Brain microvascular endothelial cell (primary cell): Measurements from ENCODE around the gene SIPA1L3.
A peak's percentile ranks its signal among the peaks of the same experiment; 100 is the strongest.

Experiments
- DNase-seq: peaks from one replicate; pipeline ENCODE4 v3.0.0-alpha.2; 2020
- H3K27ac ChIP-seq: fragments of 250-450 bp; sonication (Bioruptor Pico); 2 replicates; pipeline ENCODE4 v1.5.1; 2020; ENCODE audit warnings: mild to moderate bottlenecking, moderate library complexity
- H3K27me3 ChIP-seq: fragments of 250-450 bp; sonication (Bioruptor Pico); replicated peaks from 2 replicates; pipeline ENCODE4 v1.5.1; 2020; ENCODE audit warnings: mild to moderate bottlenecking
- H3K36me3 ChIP-seq: fragments of 250-450 bp; sonication (Bioruptor Pico); replicated peaks from 2 replicates; pipeline ENCODE4 v1.5.1; 2020; ENCODE audit warnings: mild to moderate bottlenecking
- H3K4me3 ChIP-seq: 2 replicates; pipeline ENCODE4 v1.5.1; 2011; ENCODE audit warnings: low read depth, mild to moderate bottlenecking, control low read depth, low read length, moderate library complexity
- in situ Hi-C: cut with HindIII; loops from 2 replicates; pipeline ENCODE4 v1.10.0; 2017; ENCODE audit warnings: low sequenced_read_pairs, low pct_ligation_motif_present
- TF ChIP-seq, protein P1 (sequence below): IDR thresholded peaks from 2 replicates; pipeline ENCODE4 v1.5.1; 2011; ENCODE audit warnings: low read depth, mild to moderate bottlenecking, moderate library complexity, low read length, control low read depth, inconsistent platforms; ENCODE audit errors: missing control alignments

SIPA1L3 gene

DNA sequence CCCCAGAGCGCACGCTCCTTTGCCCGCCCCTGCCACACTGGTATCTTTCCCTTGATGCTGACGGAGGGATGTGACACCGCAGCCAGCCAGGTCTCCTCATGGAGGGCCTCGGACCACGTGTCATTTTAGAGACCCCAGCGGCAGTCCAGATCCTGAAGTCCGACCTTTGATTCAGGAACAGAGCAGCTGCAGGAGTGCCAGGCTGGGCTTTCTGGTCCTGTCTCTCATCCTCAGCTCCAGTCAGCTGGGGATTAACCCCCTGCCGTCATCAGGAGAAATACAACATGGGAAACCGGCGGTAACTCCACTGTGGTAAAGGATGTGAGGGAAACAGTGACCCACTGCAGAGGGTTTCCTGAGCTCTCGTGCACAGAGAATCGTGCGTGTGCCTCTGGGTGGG, 140.6 kb downstream of the SIPA1L3 start:
- in situ Hi-C loops: no loop called here
- Histone ChIP-seq H3K27me3 (no peaks in the 10 kb centered on the region), H3K36me3 (peaks cover 3% of the 10 kb centered on the region), H3K4me3 (no peak overlapping the region), H3K27ac (peak overlapping the region; percentile 12)
- no peak for DNase-seq
- TF ChIP-seq, protein P1, sequence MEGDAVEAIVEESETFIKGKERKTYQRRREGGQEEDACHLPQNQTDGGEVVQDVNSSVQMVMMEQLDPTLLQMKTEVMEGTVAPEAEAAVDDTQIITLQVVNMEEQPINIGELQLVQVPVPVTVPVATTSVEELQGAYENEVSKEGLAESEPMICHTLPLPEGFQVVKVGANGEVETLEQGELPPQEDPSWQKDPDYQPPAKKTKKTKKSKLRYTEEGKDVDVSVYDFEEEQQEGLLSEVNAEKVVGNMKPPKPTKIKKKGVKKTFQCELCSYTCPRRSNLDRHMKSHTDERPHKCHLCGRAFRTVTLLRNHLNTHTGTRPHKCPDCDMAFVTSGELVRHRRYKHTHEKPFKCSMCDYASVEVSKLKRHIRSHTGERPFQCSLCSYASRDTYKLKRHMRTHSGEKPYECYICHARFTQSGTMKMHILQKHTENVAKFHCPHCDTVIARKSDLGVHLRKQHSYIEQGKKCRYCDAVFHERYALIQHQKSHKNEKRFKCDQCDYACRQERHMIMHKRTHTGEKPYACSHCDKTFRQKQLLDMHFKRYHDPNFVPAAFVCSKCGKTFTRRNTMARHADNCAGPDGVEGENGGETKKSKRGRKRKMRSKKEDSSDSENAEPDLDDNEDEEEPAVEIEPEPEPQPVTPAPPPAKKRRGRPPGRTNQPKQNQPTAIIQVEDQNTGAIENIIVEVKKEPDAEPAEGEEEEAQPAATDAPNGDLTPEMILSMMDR: no peak

DNA sequence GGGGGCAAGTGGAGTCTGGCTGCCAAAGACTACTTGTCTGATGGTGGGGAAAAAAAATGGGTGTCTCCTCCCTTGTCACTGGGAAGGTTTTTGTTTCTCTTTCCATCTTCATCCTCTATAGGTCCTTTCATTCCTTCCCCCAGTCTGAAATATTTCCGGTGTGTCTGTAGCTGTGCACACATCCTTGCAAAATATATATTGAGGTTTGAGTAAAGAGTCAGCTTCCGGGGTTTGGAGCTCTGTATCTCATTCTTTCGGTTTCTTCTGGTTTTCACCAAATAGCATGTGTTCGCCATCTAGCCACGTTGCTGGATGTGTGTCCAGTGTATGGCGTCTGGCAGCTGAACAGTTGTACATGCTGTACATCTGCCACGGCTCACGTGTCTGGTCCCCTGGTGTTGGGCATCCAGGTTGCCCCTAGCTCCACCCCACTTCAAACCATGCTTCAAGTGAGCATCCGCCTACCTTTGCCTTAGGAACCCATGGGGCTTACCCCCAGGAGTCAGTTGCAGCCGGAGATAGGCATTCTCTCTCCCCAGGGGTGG, 142.2 kb downstream of the SIPA1L3 start:
- Histone ChIP-seq H3K27me3 (no peaks in the 10 kb centered on the region), H3K27ac (peak overlapping the region; percentile 74), H3K4me3 (no peak overlapping the region), H3K36me3 (peaks cover 3% of the 10 kb centered on the region)
- TF ChIP-seq, protein P1: no peak
- DNase-seq: peak; percentile 59
- in situ Hi-C loops: no loop called here

DNA sequence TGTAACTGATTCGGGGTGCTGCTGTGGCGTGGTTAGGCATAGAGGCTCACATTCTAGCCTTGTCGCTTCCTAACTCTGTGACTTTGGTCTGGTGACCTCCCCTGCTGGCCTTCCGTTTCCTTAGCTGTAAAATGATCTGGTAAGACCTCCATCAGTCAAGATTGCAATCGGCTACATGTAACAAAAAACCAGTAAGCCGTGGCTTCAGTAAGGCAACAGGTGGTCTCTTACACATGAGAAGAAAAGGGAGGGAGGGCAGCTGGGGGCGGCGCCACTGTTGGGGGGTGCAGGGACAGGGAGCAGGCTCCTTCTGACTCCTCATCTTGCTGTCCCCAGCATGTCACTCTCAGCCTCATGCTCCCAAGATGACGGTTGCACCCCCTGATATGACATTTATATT, 148.0 kb downstream of the SIPA1L3 start:
- in situ Hi-C loops: no loop called here
- no peaks in the 10 kb centered on the region for H3K27me3 ChIP-seq
- TF ChIP-seq, protein P1: no peak
- H3K4me3 ChIP-seq: no peak overlapping the region
- H3K27ac ChIP-seq: no peak overlapping the region
- DNase-seq: no peak
- peaks cover 2% of the 10 kb centered on the region for H3K36me3 ChIP-seq

DNA sequence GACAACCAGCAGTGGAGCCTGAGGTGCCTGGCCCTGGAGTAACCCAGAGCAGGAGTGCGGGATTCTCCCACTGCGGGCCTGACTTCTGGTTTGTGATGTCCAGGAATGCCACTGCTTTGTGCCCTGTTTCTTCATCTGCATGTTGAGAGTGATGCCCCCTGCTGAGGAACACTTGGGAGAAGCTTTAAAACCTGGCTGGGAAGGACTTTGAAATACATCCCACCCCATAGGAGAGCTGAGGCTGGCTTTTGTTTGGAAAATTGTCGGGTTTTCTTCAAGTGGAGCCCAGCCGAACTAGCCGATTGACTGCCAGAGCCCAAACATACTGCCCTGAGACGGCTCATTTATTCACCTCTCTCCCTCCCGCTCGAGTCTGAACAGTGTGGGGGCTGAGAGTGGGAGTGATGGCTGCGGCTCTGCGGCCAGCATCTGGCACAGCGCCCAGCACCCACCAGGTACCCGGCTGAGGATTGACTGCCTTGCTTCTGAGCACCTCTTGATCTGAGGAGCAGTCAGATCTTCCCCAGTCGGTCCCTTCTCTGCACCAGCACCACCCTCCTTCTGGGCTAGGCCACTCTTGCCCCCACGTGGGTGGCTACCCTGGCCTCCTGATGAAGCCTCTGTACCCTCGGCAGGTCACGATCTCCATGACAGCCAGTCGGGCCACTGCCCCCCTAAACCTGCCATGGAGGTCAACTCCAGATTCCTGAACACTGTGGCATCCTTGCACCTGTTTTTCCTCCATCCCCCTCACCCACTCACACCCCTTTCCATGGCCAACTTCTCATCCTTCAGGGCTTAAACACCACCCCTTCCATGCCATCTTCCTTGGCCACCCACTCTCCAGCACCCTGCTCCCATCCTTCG, 148.9 kb downstream of the SIPA1L3 start:
- Histone ChIP-seq H3K27me3 (no peaks in the 10 kb centered on the region), H3K4me3 (no peak overlapping the region), H3K36me3 (peaks cover 2% of the 10 kb centered on the region), H3K27ac (no peak overlapping the region)
- in situ Hi-C loops: no loop called here
- DNase-seq: no peak
- TF ChIP-seq, protein P1: peak; percentile 17

DNA sequence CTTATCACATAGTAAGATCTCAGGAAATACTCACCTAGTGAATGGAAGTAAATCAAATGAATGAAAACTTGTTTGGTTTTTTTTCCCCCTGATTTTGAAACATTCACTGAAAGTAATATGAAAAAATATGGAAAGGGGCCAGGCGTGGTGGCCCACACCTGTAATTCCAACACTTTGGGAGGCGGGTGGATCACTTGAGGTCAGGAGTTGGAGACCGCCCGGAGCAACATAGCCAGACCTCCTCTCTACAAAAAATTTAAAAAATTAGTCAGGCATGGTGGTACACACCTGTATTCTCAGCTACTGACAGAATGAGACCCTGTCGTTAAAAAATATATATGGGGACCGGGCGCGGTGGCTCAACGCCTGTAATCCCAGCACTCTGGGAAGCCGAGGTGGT, 149.6 kb downstream of the SIPA1L3 start:
- Histone ChIP-seq H3K27me3 (no peaks in the 10 kb centered on the region), H3K27ac (no peak overlapping the region), H3K36me3 (peaks cover 2% of the 10 kb centered on the region), H3K4me3 (no peak overlapping the region)
- no peak for DNase-seq
- TF ChIP-seq, protein P1: no peak
- in situ Hi-C loops: no loop called here
